ENCODE data around the gene LASP1.
"Not testable (repeated sequence)": the region's sequence is repeated elsewhere in the genome, so short reads cannot be mapped to it uniquely, and the experiment has no call there.

DNA sequence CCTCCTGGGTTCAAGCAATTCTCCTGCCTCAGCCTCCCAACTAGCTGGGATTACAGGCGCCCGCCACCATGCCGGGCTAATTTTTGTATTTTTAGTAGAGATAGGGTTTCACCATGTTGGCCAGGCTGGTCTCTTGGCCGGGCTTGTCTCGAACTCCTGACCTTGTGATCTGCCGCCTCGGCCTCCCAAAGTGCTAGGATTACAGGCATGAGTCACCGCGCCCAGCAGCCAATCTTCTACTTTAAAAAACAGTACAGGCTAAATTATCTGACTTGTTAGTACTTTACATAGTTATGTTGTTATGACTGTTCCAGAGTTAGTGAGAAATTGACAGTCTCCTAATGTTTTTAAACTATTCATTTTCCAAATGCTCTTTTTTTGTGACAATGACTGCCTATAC, 64.1 kb downstream of the LASP1 start:
- TF ChIP-seq, protein P1, sequence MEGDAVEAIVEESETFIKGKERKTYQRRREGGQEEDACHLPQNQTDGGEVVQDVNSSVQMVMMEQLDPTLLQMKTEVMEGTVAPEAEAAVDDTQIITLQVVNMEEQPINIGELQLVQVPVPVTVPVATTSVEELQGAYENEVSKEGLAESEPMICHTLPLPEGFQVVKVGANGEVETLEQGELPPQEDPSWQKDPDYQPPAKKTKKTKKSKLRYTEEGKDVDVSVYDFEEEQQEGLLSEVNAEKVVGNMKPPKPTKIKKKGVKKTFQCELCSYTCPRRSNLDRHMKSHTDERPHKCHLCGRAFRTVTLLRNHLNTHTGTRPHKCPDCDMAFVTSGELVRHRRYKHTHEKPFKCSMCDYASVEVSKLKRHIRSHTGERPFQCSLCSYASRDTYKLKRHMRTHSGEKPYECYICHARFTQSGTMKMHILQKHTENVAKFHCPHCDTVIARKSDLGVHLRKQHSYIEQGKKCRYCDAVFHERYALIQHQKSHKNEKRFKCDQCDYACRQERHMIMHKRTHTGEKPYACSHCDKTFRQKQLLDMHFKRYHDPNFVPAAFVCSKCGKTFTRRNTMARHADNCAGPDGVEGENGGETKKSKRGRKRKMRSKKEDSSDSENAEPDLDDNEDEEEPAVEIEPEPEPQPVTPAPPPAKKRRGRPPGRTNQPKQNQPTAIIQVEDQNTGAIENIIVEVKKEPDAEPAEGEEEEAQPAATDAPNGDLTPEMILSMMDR (IDR thresholded peaks at IDR 0.05) = not testable (repeated sequence)
- TF ChIP-seq ZFX (IDR thresholded peaks at IDR 0.05; ENCODE audit: borderline replicate concordance) = not testable (repeated sequence)
